GM19035 (cell line): ENCODE measurements around the gene OR2H1.

Source experiments
- ATAC-seq: cut with Tn5 transposase; IDR thresholded peaks from one replicate; pipeline ENCODE4 v1.9.1; 2021; ENCODE audit not compliant: unreplicated experiment

OR2H1 gene

DNA sequence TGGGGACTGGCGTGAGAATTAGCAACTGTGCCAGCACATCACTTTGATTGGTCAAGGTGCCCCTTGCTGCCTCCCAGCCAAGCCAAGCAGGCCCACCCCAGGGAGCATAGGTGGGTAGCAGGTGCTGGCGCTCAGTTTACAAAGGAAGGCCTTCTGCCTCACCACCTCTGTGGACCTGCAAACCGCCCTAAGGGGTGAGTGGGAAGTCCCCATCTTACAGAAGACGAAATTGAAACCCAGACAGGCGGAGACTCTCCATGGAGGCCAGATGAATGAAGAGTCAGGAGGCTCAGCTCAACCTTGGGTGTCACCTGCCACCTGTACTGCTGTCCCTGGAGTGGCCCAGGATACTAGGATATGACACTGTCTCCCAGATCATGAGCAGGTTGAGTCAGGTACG, 52.3 kb downstream of the OR2H1 start:
- ATAC-seq = no peak

- ATAC-seq = no peak
Observed at GRCh38 chr6:29509711-29510110, 52.8 kb downstream of the OR2H1 start.

DNA sequence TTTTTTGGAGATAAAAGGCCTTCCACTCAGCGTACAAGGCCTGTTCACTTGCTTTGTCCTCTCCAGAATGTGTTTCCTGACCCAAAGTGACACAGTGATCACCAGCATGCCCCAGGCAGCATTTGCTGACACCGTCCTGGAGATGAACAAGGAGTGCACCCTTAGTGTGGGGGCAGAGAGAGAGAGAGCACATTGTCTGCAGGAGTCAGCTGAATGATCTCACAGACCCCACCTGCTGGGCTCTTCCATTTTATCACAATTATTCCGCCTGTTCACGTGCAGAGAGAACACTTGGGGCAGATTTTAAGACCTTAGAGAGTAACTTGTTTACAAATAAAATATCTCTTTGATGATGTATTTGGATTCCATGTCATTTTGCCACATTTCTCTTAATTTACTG, 53.2 kb downstream of the OR2H1 start:
- no peak for ATAC-seq

- no peak for ATAC-seq
Observed at GRCh38 chr6:29510746-29511300, 53.9 kb downstream of the OR2H1 start.
